ENCODE measurements around the gene BRSK2. TPM values are rescaled to one million over a fixed set of nuclear protein-coding genes. Genes with fewer than 3 reads are reported as not detected.

BRSK2 gene
- total and polyA plus RNA-seq, 9 of the 15 experiments (the other 6 are each of a cell fraction or from before 2014, with no cell fraction given): 0.06 to 0.52 (median 0.18) TPM; not detected in 5

DNA sequence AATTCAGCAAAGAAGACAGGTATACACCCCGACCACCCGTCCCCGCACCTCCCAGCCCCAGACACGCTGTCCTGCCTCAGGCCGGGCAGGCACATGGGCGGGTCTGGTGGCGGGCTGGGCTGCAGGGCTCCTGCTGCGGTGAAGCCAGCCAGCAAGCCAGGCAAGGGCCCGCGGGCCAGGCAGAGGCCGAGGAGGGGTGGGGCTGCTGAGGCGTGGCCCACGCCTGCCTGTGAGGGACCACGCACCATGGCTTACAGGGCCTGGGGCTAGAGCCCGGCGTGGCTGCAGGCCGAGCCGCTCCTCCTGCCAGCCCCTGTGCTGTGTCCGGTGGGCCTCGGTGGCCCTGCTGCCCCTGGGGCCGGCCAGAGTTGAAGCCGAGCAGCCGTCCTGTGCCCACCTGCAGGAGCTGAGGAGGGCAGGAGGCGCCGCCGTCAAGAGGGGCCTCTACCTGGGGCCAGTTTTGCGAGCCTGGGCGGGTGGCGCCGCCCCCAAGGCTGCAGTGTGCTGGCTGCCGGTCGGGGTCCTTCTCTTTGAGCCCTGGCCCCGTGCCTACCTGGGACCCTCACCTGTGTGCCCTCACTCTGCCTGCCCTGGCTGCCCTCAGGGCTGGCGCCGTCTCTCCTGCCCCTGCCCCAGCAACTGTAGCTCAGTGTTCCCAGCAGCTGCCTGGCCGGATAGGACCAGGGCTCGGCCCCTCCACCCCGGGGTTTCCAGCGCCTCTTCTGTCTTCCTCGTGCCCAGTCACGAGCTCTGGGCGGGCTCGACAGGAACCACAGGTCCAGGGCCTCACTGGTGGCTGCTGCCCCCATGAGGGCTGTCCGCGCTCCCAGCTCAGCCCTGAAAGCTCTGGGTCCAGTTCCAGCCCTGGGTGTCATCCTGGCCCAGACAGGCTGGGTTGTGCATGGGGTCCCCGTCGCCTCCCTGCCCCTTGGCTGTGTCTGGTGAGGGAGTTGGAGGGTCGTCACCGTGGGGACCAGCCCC lies 58.4 kb downstream of the BRSK2 start (continued):
- TF ChIP-seq ZFX (CRISPR knock-in tag; IDR thresholded peaks at IDR 0.05) (0 out of 2 replicates have a peak, but pooled peaks have one; percentile 30), RAD21 (CRISPR knock-in tag; conservative IDR thresholded peaks at IDR 0.05 in 1 of 2, IDR thresholded peaks at IDR 0.05 in 1 of 2) (peak; percentile 23 to 47; a peak in 3 of 4 replicates), L3MBTL2 (IDR thresholded peaks at IDR 0.05) (0 out of 2 replicates have a peak, but pooled peaks have one; percentile 22), STAG1 (CRISPR knock-in tag; IDR thresholded peaks at IDR 0.05; ENCODE audit: borderline replicate concordance) (peak; percentile 48; the same call in 1 of the 2 replicates), BHLHE40 (IDR thresholded peaks at IDR 0.05; ENCODE audit: low read length) (peak; percentile 32; the same call in 1 of the 2 replicates)
- TF ChIP-seq, protein P1, sequence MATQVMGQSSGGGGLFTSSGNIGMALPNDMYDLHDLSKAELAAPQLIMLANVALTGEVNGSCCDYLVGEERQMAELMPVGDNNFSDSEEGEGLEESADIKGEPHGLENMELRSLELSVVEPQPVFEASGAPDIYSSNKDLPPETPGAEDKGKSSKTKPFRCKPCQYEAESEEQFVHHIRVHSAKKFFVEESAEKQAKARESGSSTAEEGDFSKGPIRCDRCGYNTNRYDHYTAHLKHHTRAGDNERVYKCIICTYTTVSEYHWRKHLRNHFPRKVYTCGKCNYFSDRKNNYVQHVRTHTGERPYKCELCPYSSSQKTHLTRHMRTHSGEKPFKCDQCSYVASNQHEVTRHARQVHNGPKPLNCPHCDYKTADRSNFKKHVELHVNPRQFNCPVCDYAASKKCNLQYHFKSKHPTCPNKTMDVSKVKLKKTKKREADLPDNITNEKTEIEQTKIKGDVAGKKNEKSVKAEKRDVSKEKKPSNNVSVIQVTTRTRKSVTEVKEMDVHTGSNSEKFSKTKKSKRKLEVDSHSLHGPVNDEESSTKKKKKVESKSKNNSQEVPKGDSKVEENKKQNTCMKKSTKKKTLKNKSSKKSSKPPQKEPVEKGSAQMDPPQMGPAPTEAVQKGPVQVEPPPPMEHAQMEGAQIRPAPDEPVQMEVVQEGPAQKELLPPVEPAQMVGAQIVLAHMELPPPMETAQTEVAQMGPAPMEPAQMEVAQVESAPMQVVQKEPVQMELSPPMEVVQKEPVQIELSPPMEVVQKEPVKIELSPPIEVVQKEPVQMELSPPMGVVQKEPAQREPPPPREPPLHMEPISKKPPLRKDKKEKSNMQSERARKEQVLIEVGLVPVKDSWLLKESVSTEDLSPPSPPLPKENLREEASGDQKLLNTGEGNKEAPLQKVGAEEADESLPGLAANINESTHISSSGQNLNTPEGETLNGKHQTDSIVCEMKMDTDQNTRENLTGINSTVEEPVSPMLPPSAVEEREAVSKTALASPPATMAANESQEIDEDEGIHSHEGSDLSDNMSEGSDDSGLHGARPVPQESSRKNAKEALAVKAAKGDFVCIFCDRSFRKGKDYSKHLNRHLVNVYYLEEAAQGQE (IDR thresholded peaks at IDR 0.05; ENCODE audit: borderline replicate concordance): peak; percentile 39; the same call in 1 of the 2 replicates
- TF ChIP-seq, protein P1 (CRISPR knock-in tag; IDR thresholded peaks at IDR 0.05; ENCODE audit: low read depth): no peak

All from K562 (cell line).